HG02885 (cell line): Measurements from ENCODE around the gene MAST4.
A peak's percentile ranks its signal among the peaks of the same experiment; 100 is the strongest.

Experiments
- ATAC-seq: cut with Tn5 transposase; IDR thresholded peaks from one replicate; pipeline ENCODE4 v1.9.1; 2021; ENCODE audit warnings: mild to moderate bottlenecking; ENCODE audit not compliant: unreplicated experiment, poor library complexity

Gene MAST4

DNA sequence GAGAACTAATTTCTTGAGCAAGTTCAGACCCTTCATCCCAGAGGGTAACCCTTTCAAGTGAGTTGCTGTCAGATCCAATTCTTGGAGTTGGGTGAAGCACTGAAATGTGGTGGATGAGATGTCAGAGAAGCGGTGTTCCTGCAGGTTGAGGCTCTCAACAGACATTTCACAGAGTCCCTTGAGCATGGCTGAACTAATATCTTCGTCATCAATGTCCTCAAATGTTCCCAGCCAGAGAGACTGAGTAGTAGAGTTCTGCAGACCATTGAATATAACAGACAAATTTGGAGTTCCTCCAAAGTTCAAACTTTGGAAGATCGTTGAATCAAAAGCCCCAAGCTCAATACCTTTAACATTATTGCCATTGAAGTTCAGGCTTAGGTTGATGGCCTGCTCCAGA, 587.7 kb downstream of the MAST4 start:
- no peak for ATAC-seq

DNA sequence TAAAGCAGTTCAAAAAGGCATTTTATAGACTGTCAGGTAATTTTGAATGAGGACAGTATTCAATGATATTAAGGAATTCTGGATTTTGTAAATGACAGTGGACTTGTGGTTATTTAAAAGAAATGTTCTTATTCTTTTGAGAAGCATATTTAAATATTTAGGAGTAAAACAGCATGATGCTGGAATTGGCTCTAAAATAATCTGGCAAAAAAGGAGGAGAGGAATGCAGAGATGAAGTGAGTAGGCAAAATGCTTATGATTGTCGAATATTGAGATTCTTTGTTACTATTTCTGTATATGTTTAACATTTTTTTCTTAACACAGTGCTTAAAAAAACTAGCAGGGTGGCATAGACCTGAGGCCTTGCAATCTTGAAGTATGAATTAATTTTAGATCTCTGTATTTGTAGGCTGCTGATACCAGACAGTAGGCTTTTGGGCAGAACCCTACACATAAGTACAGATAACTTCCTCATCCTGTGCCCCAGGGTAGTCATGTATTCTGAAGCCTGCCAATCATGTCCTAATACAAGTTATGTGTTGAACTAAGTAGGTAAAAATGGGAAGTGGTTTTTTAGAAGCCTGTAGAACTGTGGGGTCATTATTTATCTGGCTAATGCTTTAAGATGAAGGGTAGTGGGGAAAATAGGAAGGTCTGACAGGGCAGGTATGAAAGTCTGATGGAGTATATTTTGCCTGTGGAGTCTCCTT, 591.0 kb downstream of the MAST4 start:
- ATAC-seq = peak; percentile 66

DNA sequence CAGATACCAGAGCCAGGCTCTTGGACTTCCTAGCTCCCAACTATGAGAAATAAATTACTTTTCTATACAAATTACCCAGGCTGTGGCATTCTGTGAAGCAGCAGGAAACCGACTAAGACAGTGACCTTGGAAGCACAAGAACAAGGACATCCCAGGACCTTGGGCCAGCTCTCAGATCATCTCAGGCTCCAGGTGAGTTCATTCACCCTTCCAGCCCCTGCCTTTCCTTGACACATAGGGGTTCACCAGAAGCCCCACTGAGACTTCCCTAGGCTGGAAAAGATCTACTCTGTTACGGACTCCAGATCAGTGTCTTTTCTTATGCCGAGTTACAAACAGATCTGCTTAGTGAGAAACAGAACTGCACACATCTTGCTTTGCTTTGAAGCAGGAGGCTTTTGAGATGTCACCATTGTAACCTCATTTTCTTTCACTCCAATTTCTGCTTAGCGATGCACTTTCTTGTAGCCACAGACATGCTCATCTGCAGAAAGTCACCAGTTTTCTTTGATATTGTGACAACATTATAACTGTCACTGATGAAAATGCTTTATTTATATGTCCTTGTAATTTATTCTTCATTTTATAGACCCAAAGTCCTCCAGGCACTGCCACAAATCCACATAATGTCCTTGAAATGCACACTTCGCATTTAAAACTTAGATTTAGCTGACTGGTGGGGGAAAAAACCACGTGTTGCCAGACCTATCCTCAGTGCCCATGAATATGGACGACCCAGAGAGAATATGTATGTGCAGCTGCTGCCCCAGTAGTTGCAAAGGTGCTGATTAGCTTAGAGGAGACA, 592.3 kb downstream of the MAST4 start:
- no peak for ATAC-seq

DNA sequence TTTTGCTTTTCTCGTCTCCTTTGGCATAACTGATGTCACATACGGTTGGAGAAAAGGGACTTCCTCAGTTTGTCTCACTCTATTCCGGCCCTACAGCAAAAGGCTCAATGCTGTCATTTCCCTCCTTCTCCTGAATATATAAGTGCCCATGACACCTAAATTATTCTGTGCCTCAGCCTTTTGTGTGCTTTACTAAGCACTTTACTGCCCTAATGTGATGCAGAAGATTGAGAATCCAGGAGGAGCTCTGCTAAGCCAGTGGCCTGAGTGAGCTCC, 592.8 kb downstream of the MAST4 start:
- no peak for ATAC-seq

DNA sequence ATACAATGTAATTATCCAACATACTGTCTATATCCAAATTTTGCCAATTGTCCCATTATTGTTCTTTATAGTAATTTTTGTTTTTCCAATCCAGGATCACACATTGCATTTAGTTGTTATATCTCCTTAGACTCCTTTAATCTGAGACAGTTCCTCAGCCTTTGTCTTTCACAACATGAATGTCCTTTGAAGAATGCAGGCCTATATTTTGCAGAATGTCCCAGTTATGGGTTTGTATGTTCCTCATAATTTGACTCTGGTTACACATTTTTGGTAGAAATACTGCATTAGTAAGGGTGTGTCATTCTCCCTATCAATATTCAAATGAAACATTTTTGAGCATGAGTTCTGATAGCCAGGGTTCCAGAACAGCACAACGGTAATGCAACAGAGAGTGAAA, 593.7 kb downstream of the MAST4 start:
- no peak for ATAC-seq

DNA sequence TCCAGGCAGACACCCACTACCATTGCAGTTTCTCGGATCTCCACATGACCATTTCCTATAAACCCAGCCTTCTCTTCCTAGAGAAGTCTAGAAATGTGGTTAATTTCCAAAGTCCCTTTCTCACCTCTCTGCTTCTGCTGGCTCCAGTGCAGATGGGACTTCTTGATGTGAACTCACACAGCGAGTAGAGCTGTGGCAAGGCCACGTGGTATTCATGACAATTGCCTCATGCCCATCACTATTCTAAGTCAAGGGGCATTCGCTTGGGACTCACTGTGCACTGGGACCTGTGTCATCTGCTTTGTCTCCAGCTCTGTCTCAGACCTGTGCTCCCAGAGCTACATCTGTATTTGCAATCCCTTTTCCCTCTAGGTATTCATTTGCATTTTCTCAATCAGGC, 594.2 kb downstream of the MAST4 start:
- no peak for ATAC-seq

DNA sequence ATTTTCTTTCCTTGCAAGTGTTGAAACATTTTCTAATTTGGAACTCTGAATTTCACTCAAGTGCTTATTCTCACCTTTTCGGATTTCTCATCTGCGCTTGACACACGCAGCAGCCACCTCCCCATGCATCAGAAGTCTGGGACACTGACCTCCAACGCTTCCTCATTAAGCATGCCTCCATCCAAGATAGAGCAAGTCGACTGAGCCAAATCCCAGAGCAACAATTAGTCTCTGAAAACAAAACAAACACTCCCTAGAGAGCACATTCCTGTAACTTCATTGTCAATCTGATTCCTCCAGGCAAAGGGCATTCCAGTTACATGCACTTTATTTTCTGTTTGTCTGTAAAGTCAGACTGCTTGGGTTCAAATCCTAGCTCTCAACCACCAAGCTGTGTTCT, 594.7 kb downstream of the MAST4 start:
- ATAC-seq = no peak

DNA sequence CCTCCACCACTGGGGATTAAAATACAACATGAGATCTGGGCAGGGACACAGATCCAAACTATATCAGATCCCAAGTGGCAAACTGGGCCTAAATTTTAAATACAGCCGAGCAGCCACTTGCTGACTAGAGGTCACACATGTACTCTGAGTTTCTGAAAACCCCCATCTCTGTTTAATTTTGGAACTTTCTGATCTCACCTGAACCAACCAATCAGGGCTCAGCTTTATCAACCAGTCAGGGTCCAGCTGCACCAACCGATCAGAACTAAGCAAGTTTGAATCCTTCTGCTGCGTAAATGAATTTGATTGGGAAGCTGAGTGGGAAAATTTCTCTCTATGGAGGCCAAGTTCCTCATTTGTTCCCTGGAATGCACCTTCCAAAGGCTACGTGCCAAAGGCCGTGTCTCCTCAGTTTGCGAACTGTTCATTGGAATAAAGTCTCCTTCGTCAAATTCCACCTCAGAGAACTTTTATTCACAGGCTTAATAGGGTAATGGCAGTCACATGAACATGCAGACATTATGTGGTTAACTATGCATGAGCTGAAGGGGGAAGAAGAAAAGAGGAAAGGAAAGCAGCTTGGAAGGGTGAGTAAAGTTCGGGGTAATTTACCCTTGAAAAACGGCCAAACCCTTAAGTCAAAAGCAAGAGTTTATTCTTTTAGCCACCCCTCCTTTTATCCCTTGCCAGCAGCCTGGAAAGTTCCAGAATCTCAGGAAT, 596.7 kb downstream of the MAST4 start:
- no peak for ATAC-seq

DNA sequence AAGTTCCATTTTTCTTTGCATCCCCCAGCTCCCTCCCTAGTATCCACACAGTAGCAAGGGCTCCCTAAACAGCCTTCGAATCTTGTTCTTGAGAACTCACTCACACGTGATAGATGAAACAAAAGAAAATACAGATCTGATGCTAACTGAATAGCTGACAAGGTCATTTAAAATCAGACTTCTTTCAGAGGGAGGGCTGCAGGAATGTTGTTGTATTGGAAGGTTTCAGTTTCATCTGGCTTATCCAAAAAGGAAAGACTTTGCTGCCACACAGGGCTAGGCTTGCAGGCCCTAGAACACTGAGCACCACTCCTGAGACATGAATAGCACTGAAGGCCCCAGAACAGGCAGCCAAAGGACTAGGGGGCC, 597.2 kb downstream of the MAST4 start:
- ATAC-seq = no peak

DNA sequence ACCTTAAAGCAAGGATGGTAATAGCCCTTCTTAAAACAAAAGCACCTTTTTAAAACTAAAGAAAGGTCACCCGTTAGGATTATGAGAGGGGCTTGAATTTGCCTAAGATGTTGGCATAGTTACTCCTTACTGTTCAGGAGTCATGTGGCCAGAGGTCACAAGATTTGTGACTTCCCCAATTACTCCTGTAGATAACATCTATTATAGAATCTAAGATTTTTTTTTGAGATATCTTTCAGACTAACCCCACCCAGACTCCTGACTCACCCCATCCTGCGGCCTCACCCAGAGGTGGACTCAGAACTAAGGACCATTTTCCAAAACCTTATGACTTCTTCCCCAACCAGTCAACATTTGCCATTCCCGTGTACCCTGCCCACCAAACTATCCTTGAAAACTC, 598.0 kb downstream of the MAST4 start:
- no peak for ATAC-seq

DNA sequence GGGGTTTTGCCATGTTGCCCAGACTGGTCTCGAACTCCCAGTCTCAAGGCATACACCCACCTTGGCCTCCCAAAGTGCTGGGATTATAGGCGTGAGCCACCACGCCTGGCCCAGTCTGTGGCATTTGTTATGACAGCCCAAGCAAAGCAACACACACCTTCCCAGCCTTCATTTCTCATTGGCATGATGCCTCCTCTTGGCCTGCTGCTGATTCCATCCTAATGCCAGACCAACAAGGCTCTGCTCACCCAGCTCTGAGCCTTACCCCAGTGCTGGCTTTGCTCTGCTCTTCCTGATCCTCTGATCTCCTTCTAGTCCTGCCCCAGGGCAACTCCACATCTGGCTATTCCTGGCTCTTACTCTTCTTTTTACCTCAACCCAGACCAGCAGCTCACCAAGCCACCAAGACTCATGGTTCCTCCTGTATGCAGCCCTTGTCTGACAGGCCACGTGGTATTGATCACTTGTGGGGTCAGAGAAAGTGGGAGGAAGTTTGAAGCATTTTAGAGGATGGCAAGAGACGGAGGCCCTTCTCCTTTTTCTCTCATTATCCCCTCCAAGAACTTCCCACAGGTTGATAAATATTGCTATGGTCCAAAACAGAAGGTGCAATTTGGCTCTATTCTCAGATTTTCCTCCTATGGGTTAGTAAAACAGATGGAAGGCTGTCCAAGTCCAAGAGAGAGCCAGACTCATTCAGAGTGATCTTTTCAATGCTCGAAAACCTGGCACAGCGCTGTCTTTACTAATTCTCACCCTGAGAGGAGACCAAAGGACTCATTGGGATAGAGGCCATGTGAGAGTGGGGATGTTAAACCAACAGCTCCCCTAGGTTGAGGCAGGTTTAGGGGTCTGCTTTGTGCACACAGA, 599.4 kb downstream of the MAST4 start:
- ATAC-seq = no peak

DNA sequence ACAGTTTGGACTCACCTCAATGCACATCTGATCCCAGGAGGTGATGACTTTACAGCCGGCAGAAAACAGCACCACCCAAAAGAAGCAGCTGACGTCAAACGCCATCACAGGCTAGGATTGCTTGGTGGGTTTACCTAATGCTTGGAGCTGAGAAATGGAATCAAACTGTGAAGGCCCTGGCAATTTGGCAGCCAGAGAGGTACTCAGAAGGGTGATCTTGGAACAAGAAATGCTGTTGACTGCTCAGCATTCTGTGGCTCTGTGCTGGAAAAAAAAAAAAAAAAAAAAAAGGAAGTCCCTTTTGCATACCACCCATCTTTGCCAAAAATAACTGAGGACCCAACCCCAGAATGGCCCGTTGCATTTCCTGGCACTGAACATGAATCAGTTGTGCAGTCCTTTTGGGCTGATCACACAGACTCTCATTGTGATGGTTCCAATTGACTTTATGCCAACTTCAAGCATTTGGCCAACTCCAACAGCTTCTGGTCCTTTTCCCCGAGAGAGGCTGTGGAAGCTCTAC, 600.4 kb downstream of the MAST4 start, which contains the start of gene CD180:
TSS of gene CD180 (minus strand) at position 263 of the 523 bp plus-strand sequence. CDS start at position 105, 158 bp downstream.
- ATAC-seq = no peak

DNA sequence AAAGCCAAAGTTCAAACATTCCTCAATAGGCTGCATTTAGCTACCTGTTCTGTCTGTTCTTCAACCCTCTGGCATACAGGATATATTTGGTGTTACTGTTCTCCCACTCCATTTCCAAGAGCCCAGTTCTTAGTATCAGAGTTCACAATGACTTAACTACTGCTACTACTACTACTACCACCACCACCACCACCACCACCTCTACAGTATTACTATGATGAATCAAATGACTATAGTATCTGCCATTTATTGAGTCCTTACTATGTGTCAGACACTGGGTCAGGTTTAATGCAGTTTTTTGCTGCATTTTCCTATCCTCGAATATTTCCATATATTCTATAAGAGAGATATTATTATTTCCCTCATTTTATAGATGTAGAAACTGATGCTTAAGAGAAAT, 601.3 kb downstream of the MAST4 start:
- no peak for ATAC-seq

DNA sequence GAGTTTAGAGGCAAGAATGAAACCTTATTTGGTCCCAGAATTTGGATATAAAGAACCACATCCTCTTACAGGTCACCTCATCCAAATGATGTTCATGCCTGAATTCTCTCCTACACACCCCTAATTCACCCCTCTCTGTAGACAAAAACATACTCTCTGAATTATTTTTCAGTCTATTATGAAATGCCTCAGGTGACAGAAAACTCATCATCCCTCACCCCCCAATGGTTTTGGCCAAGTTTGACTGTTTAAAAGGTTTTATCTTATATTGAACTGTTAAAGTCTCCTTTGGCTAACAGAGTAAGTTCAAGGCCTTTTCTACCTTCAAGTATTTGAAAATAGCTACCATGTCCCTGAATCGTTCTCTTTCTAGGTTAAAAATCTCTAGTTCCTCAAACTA, 602.7 kb downstream of the MAST4 start:
- no peak for ATAC-seq

DNA sequence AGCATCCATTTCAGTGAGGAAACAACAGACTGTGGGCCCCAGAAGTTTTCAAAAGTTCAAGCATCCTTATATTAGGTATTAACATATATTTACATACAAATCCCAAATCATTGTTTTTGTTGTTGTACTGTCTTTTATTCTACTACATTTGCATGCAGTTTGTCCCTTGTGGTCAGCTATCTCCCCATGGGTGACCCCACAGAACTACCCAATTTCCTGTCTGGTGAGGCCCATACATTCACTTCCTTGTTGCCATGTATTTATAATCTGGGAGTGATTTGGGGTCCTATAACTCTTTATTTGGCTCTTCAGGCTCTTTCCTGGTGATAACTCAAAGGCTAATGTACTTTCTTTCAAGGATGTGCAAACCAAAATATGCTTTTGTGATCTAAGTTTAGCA, 603.7 kb downstream of the MAST4 start:
- peak; percentile 22 for ATAC-seq

DNA sequence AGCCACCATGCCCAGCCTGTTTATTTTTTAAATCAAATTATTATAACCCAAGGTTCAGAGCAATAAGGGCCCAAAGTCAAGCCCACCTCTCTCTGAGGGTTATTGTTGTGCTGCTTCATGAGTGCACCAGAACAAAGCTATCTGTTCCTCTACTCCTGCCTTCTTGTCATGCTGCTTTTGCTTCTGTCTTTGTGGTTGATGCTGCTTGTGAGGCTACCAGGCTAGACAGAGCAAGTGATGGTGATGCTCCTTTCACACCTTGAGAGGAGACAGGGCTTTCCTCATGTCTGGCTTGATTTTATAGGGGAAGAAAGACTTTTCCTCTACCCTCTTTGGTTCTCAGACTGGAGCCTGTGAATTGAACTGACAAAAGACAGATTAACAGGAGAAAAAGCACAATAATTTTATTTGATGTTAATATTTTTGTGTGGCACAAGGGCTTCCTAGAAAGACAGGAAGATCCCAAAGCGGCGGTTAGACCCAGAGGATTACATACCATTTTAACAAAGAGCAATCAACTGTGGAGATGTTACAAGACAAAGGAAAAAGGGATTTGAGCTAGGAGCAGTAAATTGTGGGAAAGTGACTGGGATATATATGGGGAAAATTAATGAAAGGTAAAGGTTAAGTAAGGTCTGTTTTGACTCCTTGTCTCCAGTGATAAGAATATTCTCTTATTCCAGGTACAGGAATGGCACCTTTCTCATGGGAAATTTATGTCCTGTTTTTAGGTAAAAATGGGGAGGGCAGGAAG, 604.8 kb downstream of the MAST4 start:
- ATAC-seq = no peak

DNA sequence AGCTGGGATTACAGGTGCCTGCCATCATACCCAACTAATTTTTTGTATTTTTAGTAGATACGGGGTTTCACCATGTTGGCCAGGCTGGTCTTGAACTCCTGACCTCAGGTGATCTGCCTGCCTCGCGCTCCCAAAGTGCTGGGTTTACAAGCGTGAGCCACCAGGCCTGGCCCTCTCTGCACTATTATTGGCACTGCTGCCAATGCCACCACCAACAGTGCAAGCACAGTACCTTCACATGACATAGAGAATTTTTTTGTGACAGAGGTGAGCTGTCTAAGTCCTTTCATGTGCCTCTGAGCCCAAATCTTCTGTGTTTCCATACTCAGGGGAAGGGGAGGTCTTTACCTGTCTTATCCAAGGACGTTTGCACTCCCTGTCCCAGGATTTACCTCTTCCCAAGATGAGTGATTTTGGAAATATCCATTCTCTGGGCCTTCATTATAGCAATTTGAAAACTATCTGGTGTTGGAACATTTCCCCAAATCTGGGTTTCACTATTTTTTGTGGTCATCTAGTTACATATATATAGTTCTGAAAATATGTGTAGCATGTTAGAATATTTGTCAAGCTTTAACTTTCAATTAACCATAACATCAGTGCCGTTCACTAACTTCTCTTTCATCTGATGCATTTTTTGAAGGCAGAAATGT, 605.8 kb downstream of the MAST4 start:
- no peak for ATAC-seq

DNA sequence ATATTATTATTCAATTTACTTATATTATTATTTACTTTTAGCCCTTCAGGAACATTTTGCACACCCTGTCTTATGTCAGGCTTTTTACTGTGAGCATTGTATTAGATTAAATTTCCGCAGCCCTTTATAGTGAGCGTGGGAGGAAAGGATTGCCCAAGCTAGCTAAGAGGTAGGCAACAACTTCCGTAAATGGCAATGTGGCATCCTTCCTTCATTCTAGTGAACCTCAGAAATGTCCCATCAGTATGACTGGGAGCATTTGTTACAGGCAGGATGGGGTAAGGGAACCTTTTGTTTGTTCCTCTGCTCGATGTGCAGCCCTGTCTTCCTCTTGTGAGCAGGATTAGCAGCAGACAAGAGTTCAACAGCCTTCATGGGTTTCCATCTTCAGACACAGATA, 606.6 kb downstream of the MAST4 start:
- ATAC-seq = no peak

DNA sequence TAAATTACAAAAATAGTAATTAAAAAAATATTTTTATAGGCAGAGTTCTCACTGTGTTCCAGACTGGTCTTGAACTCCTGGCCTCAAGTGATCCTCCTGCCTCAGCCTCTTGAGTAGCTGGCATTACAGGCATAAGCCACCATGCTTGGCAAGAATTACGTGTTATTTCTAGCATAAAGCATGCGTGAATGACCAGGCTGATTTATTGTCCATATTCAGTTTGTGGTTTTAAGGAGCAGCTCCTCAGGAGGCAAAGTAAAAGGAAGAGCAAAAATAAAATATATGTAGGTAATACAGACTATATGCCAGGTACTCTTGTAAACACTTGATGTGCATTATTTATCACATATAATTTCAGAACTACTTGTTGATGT, 607.5 kb downstream of the MAST4 start:
- no peak for ATAC-seq
